GM23338 (cell line): ENCODE data around the gene C4BPA.

Source experiments
- CREB1 ChIP-seq: fragments of 250-450 bp; sonication (Bioruptor Pico); IDR thresholded peaks from 2 replicates; pipeline ENCODE4 v1.5.0; 2020; ENCODE audit warnings: low read depth, mild to moderate bottlenecking, moderate library complexity
- CTCF ChIP-seq, 2 experiments: fragments of 200-600 bp in 1 of 2; sonication (generic) in 1 of 2; conservative IDR thresholded peaks; 2 replicates each; pipeline versions ENCODE4 v1.5.1 to v1.6.1; 2016 to 2017; ENCODE audit warnings: antibody characterized with exemption in 2 of 2, low read depth in 2 of 2, mild to moderate bottlenecking in 2 of 2, moderate library complexity in 1 of 2
- EZH2 ChIP-seq: fragments of 200-600 bp; sonication (generic); IDR thresholded peaks from one replicate; pipeline ENCODE4 v1.8.0; 2017; ENCODE audit warnings: antibody characterized with exemption, mild to moderate bottlenecking, low read depth; ENCODE audit not compliant: unreplicated experiment
- NANOG ChIP-seq: IDR thresholded peaks from 2 replicates; pipeline ENCODE4 v1.6.1; 2016; ENCODE audit warnings: antibody characterized with exemption, borderline replicate concordance
- POLR2AphosphoS5 ChIP-seq: IDR thresholded peaks from 2 replicates; pipeline ENCODE4 v1.6.1; 2016; ENCODE audit warnings: antibody characterized with exemption, low read depth
- REST ChIP-seq: IDR thresholded peaks from one replicate; pipeline ENCODE4 v1.6.1; 2018; ENCODE audit warnings: antibody characterized with exemption; ENCODE audit not compliant: unreplicated experiment
- STAT1 ChIP-seq: IDR thresholded peaks from one replicate; pipeline ENCODE4 v1.6.1; 2016; ENCODE audit warnings: antibody characterized with exemption; ENCODE audit not compliant: unreplicated experiment
- ZNF331 ChIP-seq: fragments of 250-450 bp; sonication (Bioruptor Pico); IDR thresholded peaks from 2 replicates; pipeline ENCODE4 v1.5.0; 2020; ENCODE audit warnings: low read depth, mild to moderate bottlenecking, moderate library complexity

GRCh38 chr1:207186503-207186902 is 82.5 kb downstream of the C4BPA start:
- TF ChIP-seq CTCF (conservative IDR thresholded peaks at IDR 0.05; ENCODE audit: low read depth in 2 of 2) (no peak), CREB1 (CRISPR knock-in tag) (no peak), POLR2AphosphoS5 (no peak), EZH2 (no peak), REST (no peak), STAT1 (no peak), ZNF331 (CRISPR knock-in tag) (no peak), NANOG (no peak)
